Stimulated activated naive CD4-positive, alpha-beta T cell (primary cell): ENCODE measurements around the gene RNF144B.

Source experiments
- DNase-seq, 6 experiments: peaks; one replicate each; lab custom pipeline; 2025; lab: John Stamatoyannopoulos, UW

The RNF144B gene

DNA sequence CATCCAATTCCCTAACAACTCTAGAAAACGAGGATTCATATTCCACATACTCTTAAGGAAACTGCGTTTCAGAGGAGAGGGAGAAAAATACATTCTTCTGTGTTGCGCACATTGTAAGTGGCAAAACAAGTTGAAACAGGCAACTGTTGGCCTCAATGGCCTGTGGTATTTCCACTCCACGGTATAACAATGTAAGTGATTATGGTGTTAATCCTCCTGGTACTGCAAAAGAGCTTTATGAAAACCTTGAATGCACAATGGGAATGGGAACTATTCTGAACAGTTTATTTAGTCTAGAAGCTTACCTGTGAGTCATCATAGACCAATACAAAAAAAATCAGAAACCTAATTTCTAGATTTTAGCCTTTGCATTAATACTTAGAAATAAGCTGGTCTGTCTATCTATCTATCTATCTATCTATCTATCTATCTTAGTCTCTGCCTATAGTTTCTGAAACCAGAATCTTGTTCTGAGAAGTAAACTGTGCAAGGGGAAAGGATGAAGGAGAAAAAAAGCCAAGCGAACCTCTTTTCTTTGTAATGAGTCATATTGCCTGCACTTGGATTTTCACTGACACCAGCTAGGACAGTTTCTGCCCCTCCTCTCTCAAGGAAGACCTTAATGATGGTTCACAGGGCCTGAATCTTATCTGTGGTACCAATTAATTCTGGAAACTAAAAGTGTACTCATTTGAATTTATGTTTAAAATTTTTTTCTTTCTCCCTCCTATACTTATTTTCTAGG is 101.5 kb downstream of the RNF144B start:
- no peak for DNase-seq

DNA sequence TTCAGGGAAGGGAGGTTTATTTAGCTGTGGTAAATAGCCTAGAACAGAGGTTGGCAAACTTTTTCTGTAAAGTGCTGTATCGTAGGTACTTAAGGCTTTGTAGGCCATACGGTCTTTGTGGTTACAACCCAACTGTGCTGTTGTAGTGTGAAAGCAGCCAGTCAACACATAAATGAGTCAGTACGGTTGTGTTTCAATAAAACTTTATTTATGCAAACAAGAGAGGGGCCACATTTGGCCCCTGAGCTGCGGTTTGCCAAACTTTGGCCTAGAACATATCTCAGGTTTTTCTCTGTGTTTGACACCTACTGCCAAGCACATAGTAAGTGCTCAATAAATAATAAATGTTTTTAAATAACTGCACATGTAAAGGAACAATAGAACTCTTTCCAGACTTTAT is 102.2 kb downstream of the RNF144B start:
- DNase-seq = no peak

DNA sequence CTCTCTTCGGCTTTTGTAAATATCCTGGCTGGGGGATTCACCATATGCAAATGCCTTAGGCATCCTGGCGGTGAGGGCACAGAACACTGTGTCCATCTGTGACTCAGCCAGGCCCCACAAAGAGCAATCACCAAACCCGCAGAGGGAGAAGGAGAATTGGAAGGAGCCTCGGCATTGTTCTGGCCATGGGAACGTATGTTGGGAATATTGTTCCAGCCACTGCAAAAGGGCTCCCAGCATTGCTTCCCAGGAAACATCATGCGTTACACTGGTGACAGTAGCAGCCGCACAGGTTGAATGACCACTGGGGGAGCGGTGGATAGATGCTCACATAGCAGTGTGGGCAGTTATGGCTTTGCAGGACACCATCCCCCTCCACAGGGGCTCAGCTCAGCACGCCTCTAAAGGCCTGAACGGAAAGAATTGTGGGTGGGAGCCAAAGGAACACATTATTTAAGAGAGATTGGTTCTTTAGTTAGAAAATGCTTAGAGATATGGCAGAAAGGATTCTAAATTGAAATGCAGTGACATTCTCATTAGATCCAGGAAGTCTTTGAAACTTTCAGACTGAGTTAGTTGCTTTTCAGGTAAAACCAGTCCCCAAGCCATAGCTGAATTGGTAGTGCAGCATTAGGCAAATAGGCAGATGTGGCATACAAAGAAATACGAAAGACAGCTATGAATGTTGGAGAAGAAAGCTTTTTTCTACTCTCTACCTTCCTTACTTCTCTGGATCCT is 104.3 kb downstream of the RNF144B start:
- DNase-seq = no peak

DNA sequence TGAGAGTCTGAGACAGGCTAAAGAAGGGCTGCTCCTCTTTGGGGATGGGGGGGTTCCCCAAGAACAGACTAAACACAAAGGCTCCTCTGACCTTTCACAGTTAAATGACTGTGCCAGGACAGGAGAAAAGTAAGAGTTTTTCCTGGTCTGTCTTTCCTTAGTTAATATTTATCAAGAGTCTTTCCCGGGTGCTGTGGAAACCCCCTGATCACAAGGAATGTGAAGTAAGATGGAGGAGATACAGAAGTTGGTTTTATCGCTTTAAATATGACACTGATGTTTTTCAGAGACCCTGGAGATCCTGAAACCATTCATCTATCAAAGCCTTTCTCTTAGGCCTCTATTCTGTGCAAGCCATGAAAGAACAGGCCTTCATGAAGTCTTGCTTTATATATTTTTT is 105.8 kb downstream of the RNF144B start:
- DNase-seq = no peak

DNA sequence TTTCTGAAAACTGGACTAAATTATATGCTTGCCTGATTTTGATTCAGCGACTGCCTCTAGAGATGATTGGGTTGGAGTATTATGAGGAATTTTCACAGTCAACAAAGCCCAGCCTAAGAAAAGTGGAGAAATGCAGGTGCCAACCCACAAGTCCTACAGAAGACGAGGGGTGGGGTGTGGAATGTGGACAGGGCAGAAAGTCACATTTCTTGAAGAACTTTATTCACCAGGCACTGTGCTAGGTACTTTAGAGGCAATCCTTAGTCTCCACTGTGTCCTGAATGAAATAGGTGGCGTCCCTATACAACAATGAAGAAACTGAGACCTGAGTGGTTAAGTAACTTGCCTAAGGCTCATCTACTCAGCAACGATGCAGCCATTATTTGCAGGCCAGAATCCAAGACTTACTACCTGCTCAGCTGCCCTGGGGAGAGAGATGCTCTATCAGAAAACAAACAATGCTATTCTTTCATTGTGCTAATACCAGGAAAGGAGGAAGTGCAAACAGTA is 106.3 kb downstream of the RNF144B start:
- DNase-seq = no peak

DNA sequence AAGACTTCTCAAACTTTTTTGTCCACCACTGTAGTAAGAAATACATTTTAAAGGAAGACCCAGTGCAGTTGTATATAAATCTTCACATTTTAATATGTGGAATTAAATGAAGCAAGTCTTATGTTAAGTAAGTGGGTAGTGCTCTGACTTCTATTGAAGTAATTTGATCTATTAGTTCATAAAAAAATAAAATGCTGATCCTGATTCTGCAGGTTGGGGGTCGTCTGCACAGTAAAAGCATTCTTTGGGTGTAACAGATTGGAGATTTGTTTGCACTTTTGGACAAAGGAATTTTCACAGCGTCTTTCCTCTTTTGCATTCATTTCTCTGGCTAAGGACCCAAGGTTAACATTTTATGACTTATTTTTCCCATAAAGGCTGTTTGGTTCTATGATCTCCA is 106.8 kb downstream of the RNF144B start:
- DNase-seq = no peak

DNA sequence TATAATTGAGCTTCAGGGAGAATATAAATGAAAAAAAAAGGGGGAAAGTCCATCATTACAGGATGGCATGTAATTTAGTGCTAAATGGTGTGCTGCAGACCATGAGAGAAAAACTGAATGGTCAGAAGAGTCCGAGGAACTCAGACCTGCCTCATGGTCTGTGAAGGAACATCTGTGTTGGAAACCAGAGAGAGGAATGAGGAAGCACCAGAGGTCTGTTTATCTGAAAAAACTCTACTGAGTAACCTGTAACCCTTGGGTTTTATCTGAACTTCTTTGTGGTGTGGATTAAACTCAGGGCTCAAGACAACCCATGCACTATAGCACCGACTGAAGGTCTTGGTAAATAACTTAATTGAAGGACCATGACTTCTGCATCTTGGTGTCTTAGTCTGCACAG is 108.1 kb downstream of the RNF144B start:
- DNase-seq = no peak

DNA sequence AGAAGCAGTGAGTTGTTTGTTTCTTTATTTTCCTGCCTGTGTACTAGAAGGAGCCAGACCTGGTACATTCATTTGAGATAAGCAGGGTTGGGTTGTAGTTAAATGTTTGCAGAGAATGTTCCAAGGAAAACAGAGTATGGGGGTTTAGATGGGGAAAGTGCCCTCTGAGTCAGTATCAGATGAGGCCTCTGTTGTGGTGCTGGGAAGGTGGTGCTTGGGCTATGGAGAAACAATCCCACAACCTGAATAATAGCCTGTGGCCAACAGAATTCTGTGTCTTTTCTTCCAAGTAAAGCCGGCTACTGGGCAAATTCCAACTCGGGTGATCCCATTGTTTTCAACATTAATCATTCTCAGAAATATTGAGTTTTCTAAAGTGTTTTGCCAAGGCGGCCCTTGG is 109.3 kb downstream of the RNF144B start:
- no peak for DNase-seq

DNA sequence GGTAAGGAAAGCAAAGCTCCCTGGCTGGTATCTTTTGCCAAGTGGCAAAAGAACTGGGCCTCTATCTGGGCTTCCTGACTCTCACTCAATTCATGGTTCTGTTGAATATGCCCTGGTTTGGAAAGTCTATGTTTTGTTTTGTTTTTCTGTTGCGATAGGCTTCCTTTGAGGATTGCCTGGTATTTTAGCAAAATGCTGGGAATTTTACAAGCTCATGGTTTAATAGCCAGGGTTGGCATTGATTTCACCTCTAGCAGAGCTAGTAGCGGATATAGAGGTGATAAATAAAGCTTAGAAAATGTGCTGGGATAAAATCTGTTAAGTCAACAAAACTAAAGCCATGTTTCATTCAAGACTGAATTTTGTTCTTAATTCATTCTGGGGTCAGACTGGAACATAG is 109.9 kb downstream of the RNF144B start:
- no peak for DNase-seq

DNA sequence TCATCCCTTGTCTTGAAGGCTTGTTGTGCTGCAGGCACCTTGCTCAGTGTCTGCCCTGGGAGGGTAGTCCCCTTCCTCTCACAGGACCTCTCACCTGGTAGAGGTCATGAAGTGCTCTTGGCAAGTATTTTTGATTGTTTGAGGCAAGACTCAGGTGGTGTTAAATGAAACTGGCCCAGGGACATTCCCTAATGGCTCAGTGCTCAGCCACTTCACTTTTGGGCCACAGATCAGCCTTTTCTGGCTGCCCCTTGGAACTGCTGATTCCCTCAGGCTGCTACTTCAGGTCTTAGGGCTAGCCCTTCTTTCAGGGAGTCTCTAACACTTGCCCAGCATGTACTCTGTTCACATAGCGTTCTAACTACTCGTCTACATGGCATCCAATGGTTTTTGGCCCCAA is 111.3 kb downstream of the RNF144B start:
- no peak for DNase-seq

DNA sequence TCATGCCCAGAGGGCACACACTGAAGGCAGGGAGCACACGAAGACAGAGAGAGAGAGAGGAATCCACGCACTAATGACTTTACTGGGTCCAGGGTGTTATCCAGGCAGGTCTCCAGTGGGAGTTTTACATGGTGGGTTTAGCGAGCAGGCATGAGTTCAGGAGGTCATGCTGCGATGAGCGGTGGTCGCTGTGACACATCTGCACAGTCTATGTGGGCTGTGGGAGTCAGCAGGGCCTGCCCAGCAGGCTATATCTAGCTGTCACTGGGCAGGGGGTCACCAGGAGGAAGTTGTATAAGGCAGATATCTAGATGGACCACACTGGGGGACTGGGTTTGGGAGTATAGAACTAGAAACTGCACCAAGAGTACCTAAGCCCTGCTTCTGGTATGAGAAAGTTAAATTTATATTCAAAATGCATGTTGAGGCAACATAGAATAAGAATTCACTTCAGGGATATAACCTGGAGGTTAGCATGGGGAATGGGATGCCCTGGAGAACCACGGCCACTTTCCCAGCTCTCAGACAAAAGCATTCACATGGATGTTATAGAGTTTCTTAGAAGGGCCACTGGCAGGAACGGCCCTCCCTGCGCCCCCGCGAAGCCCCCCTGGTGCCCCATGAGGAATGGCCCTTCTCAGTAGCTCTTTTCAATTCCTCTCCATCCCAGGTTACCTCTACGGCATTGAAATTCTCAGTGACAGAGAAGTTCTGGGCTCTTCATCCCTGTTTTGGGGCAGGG is 113.9 kb downstream of the RNF144B start:
- no peak for DNase-seq

DNA sequence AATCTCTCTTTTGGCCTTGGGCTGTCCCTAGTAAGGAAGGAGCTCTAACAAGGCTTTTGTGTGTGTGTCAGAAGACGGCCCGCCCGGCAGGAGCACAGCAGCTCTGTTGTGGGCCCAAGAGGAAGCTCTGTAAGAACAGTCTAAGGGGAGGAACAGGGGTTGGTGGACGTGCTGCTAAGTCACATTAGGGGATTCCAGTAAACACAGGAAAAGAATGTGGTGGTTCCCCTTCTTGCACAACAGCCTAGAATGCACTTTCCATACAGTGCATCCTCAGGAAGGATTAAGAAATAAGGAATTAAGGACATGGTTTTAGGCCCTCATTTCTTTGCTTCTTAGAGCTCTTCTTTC is 114.5 kb downstream of the RNF144B start:
- DNase-seq = no peak

DNA sequence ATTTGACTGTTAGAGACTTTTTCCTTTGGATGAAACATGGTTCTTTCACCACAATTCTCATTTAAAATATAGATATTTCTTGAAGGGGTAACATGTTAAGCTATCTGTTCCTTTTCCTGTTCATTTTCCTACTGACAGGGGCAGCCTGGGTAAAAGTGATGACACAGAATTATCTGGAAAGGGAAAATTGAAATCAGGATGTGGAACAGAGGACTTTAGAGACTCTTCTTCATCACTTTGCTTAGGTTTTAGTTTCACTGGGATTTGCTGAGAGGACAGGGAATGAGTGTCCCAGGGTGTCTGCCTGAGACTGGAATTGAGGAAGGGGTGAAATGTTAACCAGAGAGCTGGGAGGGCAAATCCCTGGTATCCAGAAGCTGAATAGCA is 116.0 kb downstream of the RNF144B start:
- no peak for DNase-seq

DNA sequence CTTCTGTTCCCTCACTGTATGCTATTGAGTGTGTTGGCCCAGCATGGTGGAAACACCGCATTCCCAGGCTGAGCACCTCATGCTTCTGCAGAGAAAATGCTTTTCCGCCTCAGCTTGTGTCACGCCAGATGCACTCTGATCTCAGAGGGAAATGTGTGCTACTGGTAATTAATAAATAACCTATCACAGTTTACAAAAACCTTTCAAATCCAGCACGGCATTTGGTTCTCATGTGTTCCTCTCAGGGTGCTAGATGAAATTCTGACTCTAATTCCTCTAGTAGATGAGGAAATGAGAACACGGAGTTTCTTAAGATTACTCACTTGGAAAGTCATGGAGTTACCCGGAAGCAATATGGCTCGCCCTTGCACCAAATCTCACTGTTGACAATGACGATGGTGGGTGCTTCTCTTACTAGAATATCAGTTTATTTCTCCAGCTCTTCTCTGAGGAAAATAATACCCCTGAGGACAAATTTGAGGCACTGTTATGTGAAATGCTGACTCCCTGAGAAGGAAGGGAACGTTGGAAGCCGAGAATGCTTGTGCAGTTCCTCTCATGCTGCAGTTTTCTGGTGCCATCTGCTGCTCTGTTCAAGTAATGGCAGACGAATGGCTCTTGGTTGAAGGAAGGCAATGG is 116.6 kb downstream of the RNF144B start:
- DNase-seq = peak; percentile 4 to 43 (median 12)

DNA sequence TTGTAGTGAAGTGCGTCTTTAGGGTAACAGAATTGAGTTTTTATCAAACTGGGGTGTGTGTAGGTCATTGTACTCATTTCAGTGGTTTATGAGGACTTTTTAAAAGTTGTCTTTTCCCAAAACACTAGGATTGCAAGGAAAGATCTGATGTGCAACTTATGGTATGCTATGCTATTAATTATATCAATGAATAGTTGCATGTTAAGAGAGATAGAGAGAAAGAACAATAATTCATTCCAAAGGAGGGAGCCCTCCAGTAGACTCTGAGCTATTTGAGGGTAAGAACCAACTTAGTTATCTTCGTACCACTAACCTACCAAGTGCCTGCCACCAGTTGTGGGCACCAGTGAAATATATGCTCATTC is 117.1 kb downstream of the RNF144B start:
- DNase-seq = no peak

DNA sequence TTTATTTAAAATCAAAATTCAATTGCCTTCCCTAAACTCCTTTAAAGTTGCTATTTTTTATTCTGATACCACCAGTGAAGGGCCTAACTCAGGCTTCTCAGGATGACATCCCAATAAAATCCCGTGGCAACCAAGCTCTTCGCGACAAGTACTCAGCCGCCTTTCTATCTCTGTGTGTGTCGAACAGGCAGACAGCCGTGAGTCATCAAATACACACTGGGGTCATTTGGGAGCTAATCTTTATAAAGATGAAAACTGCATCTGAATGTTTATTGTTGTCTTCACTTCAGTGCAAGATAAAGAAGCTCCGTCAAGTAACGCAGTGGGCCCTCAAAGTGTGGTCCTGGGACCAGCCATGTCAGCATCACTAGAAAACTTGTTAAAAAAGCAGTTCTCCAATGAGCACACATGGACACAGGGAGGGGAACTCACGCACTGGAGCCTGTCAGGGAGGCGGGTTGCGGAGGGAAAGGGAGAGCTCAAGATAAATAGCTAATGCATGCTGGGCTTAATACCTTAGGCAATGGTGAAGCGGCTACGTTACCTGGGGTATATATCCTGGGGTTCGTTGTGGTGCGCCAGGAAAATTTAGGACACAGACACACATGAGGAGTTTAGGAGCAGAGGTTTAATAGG is 119.3 kb downstream of the RNF144B start:
- no peak for DNase-seq

DNA sequence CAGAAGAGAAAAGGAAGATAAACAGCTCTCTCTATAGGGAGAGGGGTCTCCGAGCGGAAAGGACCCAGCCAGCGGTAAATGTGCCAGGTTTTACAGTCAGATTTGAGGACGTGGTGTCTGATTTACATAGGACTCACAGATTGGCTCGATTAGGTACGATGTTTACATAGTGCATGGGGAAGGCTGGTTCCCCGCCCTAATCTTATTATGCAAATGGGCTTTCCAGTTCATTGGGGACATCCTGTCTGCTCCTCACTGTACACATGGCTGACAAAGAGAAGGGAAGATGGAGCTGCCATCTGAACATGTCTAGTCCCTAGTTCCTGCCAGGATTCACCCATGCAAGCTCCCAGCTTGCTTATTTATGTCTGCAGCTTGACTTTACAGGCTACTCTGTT is 119.9 kb downstream of the RNF144B start:
- no peak for DNase-seq

DNA sequence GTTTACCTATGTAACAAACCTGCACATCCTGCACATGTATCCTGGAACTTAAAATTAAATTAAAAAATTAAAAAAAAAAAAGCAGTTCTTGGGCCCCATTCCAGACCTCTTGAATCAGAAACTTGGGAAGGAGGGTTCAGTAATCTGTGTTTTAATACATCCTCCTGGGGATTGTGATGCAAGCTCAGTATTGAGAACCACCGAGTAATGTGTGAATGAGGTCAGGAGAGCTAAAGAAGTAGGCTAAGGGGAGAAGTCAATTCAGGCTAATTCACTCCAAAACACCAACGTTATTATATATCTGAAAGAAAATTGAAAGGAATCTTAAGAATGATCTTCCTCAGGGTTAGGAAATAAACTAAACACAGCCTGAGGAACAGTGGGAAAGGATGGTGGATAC is 120.4 kb downstream of the RNF144B start:
- DNase-seq = no peak

DNA sequence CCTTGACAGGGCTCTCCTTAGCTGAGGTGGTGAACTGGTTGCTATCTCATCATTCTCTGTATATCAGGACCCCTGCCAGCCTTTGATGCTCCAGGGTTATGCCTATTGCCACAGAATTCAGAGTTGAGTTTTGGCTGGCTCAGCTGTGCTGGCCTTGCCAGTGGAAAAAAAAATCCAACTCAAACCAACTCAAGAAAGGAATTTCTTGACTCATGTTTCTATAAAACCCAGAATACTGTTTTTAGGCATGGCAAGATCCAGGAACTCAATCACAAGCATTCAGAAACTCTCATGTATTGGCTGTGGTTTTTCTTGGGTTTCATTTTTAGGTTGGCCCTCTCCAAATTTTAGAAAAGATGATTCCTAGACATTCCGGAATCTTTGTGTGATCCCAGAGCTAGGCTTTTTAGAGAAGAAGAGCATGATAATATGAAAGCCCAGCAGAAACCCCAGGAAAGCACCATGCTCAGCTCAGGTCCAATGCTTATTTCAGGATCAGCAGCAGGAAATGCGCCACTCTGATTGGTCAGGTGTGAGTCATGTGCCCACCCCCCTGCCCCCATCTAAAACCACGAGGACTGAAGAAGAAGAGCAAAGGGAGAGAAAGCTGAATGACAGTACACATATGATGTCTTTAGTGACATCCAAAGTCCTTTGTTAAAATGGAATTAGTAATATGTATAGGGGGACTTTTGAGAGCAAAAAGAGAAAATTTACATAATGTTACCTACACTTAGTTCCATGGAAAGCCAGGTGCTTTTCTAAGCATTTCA is 122.9 kb downstream of the RNF144B start:
- no peak for DNase-seq

DNA sequence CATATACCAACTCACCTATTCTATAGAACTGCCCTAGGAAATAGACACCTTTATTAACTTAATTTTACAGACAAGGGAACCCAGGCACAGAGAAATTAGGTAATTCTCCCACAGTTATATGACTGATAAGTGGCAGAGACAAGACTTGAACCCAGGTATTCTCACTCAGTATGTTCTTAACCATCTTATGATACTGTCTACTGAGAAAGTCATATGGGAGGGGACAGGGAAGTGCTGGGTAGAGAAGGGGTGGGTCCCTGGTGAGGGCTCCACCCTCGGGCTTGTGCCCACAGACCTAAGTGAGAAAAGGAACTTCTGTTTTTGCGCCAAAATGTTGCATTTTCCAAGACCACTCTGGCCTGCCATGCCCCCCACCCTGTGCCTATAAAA is 123.5 kb downstream of the RNF144B start:
- no peak for DNase-seq

DNA sequence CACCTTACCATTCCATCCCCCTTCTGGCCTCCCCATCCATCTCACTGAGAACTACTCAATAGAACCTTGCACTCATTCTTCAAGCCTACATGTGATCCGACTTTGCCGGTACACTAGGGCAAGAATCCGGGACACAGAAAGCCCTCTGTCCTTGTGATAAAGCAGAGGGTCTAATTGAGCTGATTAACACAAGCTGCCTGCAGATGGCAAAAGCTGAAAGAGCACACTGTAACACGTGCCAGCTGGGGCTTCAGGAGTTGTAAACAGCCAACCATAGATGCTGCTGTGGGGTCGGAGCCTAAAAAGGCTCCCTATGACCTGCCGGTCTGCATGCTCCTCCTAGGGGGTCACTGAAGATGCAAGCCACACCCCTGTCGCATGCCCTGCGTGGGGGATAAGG is 124.1 kb downstream of the RNF144B start:
- no peak for DNase-seq
